HG03457 (cell line): ENCODE measurements around the gene ZACN.
A peak's percentile ranks its signal among the peaks of the same experiment; 100 is the strongest.
"Not testable (repeated sequence)": the region's sequence is repeated elsewhere in the genome, so short reads cannot be mapped to it uniquely, and the experiment has no call there.

Source experiments
- ATAC-seq: cut with Tn5 transposase; IDR thresholded peaks from one replicate; pipeline ENCODE4 v1.9.1; 2021; ENCODE audit warnings: moderate number of reproducible peaks; ENCODE audit not compliant: unreplicated experiment

ZACN gene

GRCh38 chr17:76053246-76054111, 25.5 kb upstream of the ZACN start:
- ATAC-seq, result no peak

- ATAC-seq, result no peak
These were observed 24.9 kb upstream of the ZACN start for GRCh38 chr17:76054112-76054476.

DNA sequence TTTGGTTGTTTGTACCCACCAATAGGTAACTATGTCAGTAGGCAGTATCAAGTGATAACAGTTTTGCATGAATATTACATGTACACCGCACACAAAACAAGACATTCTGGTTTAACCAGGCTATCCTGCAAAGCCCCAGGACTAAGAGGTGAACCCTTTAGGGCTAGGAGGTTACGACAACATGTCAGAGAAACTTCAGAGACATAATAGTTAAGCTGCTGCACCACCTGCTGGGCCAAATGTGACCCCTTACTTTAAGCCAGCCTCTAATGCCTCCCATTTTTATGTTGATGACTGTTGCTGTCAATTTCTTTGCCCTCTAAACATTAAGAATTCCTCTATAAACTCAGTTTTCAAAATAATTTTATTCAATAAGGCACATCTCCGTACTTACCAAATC, 22.1 kb upstream of the ZACN start:
- ATAC-seq, result no peak

DNA sequence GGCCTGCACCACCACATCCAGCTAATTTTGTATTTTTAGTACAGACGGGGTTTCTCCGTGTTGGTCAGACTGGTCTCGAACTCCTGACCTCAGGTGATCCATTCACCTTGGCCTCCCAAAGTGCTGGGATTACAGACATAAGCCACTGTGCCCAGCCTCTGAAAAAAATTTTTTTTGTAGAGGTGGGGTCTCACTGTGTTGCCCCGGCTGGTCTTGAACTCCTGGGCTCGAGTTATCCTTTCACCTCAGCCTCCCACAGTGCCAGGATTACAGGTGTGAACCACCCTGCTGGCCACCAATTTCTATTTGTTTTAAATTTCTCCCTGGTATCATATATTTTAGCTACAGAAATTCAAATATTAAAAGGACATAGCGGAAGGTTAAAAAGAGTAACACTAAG, 20.7 kb upstream of the ZACN start:
- ATAC-seq, result not testable (repeated sequence)

- ATAC-seq, result no peak
These were observed 15.0 kb upstream of the ZACN start for GRCh38 chr17:76063875-76064546.

GRCh38 chr17:76065775-76066174, 13.2 kb upstream of the ZACN start:
- ATAC-seq, result no peak

DNA sequence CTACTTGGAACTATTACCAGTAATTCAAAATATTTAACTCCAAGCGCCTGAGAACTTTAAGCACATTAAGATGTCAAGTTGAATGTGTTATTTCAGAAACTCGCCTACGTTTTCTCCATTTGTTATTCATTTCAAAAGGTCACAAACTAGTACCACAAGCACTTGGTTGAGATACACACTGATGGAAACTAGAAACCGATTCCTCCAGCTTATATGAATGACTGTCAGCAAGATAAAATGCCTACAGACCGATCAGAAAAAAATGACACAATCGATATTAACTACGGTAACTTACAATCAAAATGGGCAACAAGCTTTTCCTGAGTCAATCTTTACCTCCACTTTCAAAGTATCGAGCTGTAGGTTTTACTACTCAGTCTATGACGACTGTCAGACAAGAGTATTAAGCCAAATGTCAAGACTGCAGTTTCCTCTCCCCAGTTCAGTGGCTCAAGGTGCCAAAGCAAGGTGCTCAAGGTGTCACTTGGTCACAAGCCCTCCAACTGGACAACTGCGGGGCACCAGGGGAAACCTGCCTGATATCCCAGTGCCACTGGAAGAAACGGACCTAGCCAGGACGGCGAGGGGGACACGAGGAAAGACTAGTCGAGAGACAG, 7.3 kb upstream of the ZACN start:
- ATAC-seq, result no peak

- ATAC-seq, result peak; percentile 52
These were observed 6.7 kb upstream of the ZACN start, which contains the start of gene SRP68 for GRCh38 chr17:76072148-76072858. Gene SRP68, minus strand, starts transcription at chr17:76072517. Its CDS starts 26 bp downstream, at chr17:76072491.

DNA sequence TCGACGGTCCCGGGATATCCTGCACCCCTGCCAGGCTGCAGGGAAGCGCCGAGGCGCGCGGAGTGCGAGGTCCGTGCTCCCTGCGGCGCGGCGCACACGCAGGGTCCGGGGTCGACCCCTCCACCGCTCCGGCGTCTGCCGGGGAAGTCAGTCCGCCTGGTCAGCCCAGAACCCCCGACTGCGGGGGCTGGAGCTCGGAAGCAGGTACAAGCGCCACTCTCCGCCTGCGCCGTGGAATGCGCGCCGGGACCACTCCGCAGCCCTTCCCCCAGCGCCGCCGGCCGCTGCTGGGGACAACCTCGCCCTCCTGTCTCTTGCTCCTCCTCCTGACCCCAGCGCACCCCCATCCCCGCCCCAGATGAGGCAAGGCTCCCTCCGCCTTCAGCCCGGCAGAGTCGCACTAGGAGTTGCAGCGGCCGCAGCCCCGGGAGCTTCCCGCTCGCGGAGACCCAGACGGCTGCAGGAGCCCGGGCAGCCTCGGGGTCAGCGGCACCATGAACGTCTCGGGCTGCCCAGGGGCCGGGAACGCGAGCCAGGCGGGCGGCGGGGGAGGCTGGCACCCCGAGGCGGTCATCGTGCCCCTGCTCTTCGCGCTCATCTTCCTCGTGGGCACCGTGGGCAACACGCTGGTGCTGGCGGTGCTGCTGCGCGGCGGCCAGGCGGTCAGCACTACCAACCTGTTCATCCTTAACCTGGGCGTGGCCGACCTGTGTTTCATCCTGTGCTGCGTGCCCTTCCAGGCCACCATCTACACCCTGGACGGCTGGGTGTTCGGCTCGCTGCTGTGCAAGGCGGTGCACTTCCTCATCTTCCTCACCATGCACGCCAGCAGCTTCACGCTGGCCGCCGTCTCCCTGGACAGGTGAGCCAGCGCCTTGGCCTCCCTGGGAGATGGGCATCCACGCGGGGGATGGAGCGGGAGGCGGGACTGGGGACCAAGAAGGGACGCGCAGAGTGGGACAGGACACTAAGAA, 4.3 kb upstream of the ZACN start, which contains the start of gene GALR2:
Gene GALR2, plus strand, starts transcription at position 392 of the 974 bp plus-strand sequence. Its CDS starts 103 bp downstream, at position 495.
- no peak for ATAC-seq

DNA sequence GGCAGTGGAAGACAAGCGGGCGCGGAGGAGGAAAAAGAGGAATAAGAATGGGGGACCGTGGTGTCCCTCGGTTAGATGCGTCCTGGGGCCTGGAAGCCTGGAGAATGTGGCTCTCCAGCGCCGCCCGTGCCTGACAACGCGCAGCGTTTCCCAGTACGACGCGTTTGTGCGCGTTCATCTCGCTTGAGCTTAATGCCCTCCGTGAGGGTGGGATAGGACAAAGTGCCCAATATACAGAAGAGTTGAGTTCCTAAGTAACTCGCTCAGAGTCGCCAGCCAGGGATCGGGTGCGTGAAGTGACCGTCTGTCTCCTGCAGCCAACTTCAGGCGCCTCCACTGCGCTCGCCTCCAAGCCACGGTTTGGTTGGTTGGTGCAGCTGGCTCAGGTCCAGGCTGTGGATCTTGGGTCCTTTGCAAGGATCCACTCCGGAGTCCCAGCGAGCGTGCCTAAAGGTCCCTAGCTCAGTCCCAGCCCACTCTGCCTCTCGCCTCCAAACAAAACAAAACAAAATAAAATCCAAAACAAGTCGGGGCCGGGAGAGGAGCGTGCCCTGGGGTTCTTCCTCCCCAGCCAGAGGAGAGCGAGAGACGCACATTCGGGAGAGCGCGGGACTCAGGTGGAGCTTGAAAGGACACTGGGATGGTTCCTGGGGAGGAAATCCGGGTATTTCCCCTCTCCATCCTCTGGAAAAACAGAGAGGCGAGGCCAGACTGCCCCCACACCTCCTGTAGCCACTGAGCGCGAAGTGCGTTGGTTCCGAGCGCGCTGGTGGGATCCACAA, 3.4 kb upstream of the ZACN start:
- no peak for ATAC-seq

DNA sequence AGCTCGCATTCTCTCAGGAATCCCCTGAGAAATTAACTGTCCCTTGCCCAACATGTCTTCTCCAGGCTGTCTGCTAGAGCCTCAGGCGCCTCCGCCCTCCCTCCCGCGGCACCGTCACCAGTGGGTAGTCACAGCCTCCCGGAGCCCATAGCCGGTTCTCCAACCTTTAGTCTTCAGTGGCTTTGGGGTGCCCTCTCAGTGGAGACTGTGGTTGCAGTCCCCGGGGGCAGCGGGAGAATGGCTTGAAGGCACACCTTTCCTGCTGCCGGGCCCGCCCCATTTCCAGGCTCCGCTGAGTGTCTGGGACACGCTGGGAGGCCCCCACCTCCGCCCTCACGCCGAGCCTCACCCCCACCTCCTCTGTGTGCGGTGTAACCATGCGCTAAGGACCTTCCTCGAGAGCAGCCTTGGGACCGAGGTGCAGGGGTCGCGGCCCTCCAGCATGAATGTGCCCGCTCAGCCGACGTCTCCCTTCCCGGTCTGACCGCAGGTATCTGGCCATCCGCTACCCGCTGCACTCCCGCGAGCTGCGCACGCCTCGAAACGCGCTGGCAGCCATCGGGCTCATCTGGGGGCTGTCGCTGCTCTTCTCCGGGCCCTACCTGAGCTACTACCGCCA, 2.7 kb upstream of the ZACN start:
- ATAC-seq, result no peak

GRCh38 chr17:76076765-76077583, 2.0 kb upstream of the ZACN start:
- ATAC-seq, result no peak

- ATAC-seq, result no peak
These were observed 1.3 kb upstream of the ZACN start for GRCh38 chr17:76077584-76078110.

DNA sequence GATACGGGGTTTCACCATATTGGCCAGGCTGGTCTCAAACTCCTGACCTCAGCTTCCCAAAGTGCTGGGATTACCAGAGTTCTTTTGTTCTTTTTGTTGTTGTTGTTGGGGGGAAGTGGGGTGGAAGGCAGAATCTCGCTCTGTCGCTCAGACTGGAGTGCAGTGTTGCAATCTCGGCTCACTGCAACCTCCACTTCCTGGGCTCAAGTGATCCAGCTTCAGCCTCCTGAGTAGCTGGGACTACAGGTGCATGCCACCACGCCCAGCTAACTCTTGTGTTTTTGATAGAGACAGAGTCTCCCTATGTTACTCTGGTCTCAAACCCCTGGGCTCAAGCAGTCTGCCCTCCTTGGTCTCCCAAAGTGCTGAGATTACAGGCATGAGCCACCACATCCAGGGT, 612 bp upstream of the ZACN start:
- not testable (repeated sequence) for ATAC-seq

GRCh38 chr17:76079535-76079955, 563 bp downstream of the ZACN start:
- no peak for ATAC-seq

- ATAC-seq, result no peak
These were observed 1.2 kb downstream of the ZACN start for GRCh38 chr17:76079956-76080767.
